Fibroblast of pulmonary artery (primary cell): ENCODE measurements around the gene GAPT.

Source experiments
- DNase-seq: peaks from one replicate; pipeline ENCODE4 v3.0.0-alpha.2; 2010; ENCODE audit warnings: low read depth
- H3K4me3 ChIP-seq: replicated peaks from 2 replicates; pipeline ENCODE4 v1.5.1; 2011; ENCODE audit warnings: low read depth, mild to moderate bottlenecking, control low read depth, low read length, moderate library complexity
- CTCF ChIP-seq: IDR thresholded peaks from 2 replicates; pipeline ENCODE4 v1.5.1; 2011; ENCODE audit warnings: mild to moderate bottlenecking, control low read depth, low read length, inconsistent platforms; ENCODE audit errors: missing control alignments

The GAPT gene

DNA sequence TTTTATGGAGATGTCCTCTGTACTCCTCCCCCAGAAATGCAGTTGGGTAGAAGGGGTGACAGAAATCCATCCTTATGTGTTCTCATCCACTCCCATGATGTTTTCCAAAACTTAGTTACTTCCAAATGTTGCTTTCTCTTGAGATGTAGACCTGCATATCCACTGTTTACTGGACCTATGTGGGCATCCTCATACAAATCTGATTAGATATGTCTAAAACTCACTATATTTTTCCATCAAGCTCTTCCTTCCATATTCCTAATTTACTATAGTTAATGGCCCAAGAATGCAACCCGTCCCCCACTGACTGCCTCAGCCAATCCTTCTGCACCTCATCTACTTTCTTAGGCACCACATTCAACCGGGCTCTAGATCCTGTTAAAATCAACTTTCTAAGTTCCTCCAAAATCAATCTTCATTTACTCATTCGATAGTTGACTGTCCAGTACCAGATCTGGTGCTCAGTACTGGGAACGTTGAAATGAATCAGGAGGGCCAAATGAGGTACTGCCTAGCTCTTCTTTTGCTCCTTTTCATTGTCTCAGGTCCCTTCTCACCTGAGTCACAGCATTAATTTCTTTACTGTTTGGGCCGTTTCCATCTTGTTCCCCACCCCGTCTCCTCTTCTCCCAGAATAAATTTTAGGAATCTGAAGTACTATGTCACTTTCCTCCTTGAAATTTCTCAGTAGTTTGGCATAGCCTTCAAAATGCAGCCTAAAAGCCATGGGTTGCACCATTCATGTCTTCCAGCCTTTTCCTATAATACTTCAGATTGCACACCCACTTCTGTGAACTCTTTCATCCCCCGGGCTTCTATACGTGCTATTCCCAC lies 39.3 kb upstream of the GAPT start:
- no peak for TF ChIP-seq CTCF
- no peak overlapping the region for H3K4me3 ChIP-seq
- DNase-seq, result peak; percentile 74

GRCh38 chr5:58452566-58453258 lies 38.5 kb upstream of the GAPT start:
- H3K4me3 ChIP-seq, result peak overlapping the region; percentile 74
- DNase-seq, result peak; percentile 72
- no peak for TF ChIP-seq CTCF

DNA sequence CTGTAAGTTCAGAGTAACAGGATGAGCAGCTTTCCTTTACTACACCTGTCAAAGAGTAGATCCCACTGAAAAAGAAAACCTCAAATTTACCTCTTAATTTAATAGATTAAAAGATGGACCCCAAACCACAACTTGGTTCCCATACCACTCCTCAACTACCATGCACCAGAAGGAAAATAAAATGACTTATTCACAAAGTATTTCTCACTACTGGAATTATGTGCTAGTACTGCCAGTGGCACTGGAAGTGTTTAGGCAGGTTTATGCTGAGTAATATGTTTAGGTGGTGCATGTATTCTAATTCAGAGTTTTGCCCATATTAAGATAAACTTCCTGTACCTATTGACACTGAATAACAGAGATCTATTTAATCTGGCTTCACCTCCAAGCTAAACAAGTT lies 37.9 kb upstream of the GAPT start:
- DNase-seq, result no peak
- TF ChIP-seq CTCF, result no peak
- H3K4me3 ChIP-seq, result peak overlapping the region; percentile 74

DNA sequence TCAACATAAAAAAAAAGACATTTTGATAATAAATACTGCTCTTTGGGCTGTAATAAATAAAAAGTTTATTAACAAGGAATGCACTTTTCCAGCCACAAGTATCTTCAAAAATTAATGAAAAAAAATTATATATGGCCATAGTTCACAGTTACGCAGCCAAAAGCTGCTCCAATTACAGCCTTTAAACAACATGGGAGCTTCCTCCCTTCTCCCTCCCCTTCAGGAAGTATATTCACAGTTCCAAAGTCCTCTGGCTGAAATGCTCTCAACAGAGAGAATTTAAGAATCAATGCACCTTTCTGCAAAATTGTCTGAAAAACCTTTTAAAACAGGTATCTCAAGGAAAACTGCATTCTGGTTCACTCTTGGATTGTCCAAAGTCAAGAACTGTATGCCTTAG lies 37.2 kb upstream of the GAPT start:
- TF ChIP-seq CTCF, result no peak
- H3K4me3 ChIP-seq, result peak overlapping the region; percentile 74
- DNase-seq, result no peak

DNA sequence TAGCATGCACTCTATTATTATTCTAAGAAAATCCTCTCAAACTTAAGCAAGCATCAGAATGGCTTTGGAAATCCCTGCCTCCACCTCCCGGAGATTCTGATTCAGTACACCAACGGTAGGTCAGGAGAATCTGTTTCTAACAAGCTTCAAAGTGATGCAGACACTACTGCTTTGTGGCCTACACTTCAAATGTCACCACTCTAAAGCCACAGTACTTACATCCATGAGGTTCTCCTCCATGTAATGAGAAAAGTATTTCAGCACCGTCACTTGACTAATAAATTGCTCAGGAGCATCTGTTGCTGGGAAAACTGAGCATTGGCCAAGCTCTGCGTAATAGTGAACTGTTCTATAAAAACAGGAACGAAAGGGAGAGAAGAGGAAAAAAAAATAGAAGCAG lies 36.2 kb upstream of the GAPT start:
- DNase-seq, result peak; percentile 37
- H3K4me3 ChIP-seq, result peak overlapping the region; percentile 74
- TF ChIP-seq CTCF, result no peak

GRCh38 chr5:58455480-58455879 lies 35.8 kb upstream of the GAPT start:
- no peak for TF ChIP-seq CTCF
- H3K4me3 ChIP-seq, result peak overlapping the region; percentile 74
- no peak for DNase-seq
